ENCODE results near the gene TGFB1. TPM values are rescaled to one million over a fixed set of nuclear protein-coding genes. Genes with fewer than 3 reads are reported as not detected.

Gene TGFB1
- polyA plus RNA-seq, 3 donors: 30.6 to 138 (median 42.2) TPM

DNA sequence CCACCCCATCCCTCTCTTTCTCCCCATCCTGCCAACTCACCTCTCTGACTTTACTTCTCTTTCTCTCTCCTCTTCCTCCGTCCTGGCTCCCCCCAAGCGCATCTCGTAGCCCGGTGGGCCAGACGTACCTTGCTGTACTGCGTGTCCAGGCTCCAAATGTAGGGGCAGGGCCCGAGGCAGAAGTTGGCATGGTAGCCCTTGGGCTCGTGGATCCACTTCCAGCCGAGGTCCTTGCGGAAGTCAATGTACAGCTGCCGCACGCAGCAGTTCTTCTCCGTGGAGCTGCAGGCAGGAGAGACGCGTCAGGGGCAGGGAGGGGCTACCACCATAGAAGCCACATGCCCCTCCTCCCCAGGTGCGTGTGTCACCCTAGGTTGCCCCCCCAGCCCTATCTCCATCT lies 21.7 kb downstream of the TGFB1 start:
- Mint-ChIP-seq H3K27ac (peak overlapping the region in 6 of 7 donors; percentile 27 to 72 (median 53)), H3K4me1 (peaks cover 74% of the 10 kb centered on the region), H3K36me3 (peaks cover 45 to 72% of the 10 kb centered on the region in 2 donors), H3K4me3 (no peak overlapping the region), H3K9me3 (no peaks in the 10 kb centered on the region), H3K27me3 (ENCODE audit: low read depth in 3 of 3) (peaks cover 0 to 4% (median 0%) of the 10 kb centered on the region in 3 donors)
- H4K20me1 ChIP-seq (ENCODE audit: insufficient read depth, low read length): peaks cover 41% of the 10 kb centered on the region
- no peak overlapping the region for H3K9ac ChIP-seq (ENCODE audit: insufficient read depth, low read length, poor library complexity, severe bottlenecking)
- DNase-seq: no peak
- H3K27ac ChIP-seq (ENCODE audit: low read depth in 1 of 2, low read length in 2 of 2): peak overlapping the region; percentile 29 to 68
- H3K79me2 ChIP-seq (ENCODE audit: insufficient read depth, low read length): peaks cover 64% of the 10 kb centered on the region
- H3K4me1 ChIP-seq (ENCODE audit: control insufficient read depth in 1 of 2, insufficient read depth in 2 of 2, low read length in 2 of 2): peaks cover 88 to 97% of the 10 kb centered on the region in 2 donors
- no peak overlapping the region for H3K4me2 ChIP-seq (replicated peaks; ENCODE audit: extremely low read depth, low read length, poor library complexity, severe bottlenecking)
- intact Hi-C loops (cut with micrococcal nuclease): no loop called here
- TF ChIP-seq CTCF (IDR thresholded peaks at IDR 0.05): no peak
- H3K4me3 ChIP-seq (replicated peaks in 1 of 3; ENCODE audit: low read depth in 2 of 3, low read length in 3 of 3): no peak overlapping the region
- 100% methylated on average over 16 of the region's 16 CpGs for WGBS (ENCODE audit: insufficient coverage)
- H3K27me3 ChIP-seq (ENCODE audit: control insufficient read depth in 2 of 2, insufficient read depth in 2 of 2, low read length in 2 of 2): no peaks in the 10 kb centered on the region
- H3K36me3 ChIP-seq (replicated peaks in 1 of 2; ENCODE audit: control insufficient read depth in 1 of 2, insufficient read depth in 2 of 2, low read length in 2 of 2): peaks cover 37 to 60% of the 10 kb centered on the region in 2 donors
- no peak overlapping the region for H2AFZ ChIP-seq (ENCODE audit: insufficient read depth, low read depth, low read length, poor library complexity, severe bottlenecking)
- H3K9me3 ChIP-seq (replicated peaks in 1 of 2; ENCODE audit: control insufficient read depth in 1 of 2, insufficient read depth in 1 of 2, low read length in 2 of 2): no peaks in the 10 kb centered on the region

- no peak for TF ChIP-seq CTCF (IDR thresholded peaks at IDR 0.05)
- H3K27me3 ChIP-seq (ENCODE audit: control insufficient read depth in 2 of 2, insufficient read depth in 2 of 2, low read length in 2 of 2): no peaks in the 10 kb centered on the region
- DNase-seq: no peak
- H3K9ac ChIP-seq (ENCODE audit: insufficient read depth, low read length, poor library complexity, severe bottlenecking): no peak overlapping the region
- Mint-ChIP-seq H3K27ac (peak overlapping the region; percentile 31 to 76 (median 55)), H3K4me1 (peaks cover 78% of the 10 kb centered on the region), H3K4me3 (no peak overlapping the region), H3K9me3 (no peaks in the 10 kb centered on the region), H3K36me3 (peaks cover 49 to 71% of the 10 kb centered on the region in 2 donors), H3K27me3 (ENCODE audit: low read depth in 3 of 3) (peaks cover 0 to 4% (median 0%) of the 10 kb centered on the region in 3 donors)
- H2AFZ ChIP-seq (ENCODE audit: insufficient read depth, low read depth, low read length, poor library complexity, severe bottlenecking): no peak overlapping the region
- no peaks in the 10 kb centered on the region for H3K9me3 ChIP-seq (replicated peaks in 1 of 2; ENCODE audit: control insufficient read depth in 1 of 2, insufficient read depth in 1 of 2, low read length in 2 of 2)
- H4K20me1 ChIP-seq (ENCODE audit: insufficient read depth, low read length): peaks cover 41% of the 10 kb centered on the region
- no peak overlapping the region for H3K4me3 ChIP-seq (replicated peaks in 1 of 3; ENCODE audit: low read depth in 2 of 3, low read length in 3 of 3)
- H3K4me1 ChIP-seq (ENCODE audit: control insufficient read depth in 1 of 2, insufficient read depth in 2 of 2, low read length in 2 of 2): peaks cover 92 to 100% of the 10 kb centered on the region in 2 donors
- H3K27ac ChIP-seq (ENCODE audit: low read depth in 1 of 2, low read length in 2 of 2): peak overlapping the region; percentile 52 to 76
- intact Hi-C loops (cut with micrococcal nuclease): no loop called here
- peaks cover 64% of the 10 kb centered on the region for H3K79me2 ChIP-seq (ENCODE audit: insufficient read depth, low read length)
- peaks cover 29 to 52% of the 10 kb centered on the region in 2 donors for H3K36me3 ChIP-seq (replicated peaks in 1 of 2; ENCODE audit: control insufficient read depth in 1 of 2, insufficient read depth in 2 of 2, low read length in 2 of 2)
- H3K4me2 ChIP-seq (replicated peaks; ENCODE audit: extremely low read depth, low read length, poor library complexity, severe bottlenecking): no peak overlapping the region
- 92% methylated on average over 26 of the region's 47 CpGs for WGBS (ENCODE audit: insufficient coverage)
These were observed 22.6 kb downstream of the TGFB1 start for GRCh38 chr19:41330946-41331678.
